CD4-positive, alpha-beta memory T cell (primary cell): ENCODE data around the gene CAMK2N2. TPM values are rescaled to one million over a fixed set of nuclear protein-coding genes. Genes with fewer than 3 reads are reported as not detected.

Source experiments
- microRNA-seq: library from miRNA; unstranded; fragments of <30 nt; microRNA quantifications from one replicate; pipeline ENCODE4 v1.2.0, GENCODE V29; 2021; ENCODE audit warnings: borderline replicate concordance, borderline number of aligned reads, borderline microRNAs expressed, mixed read lengths
- polyA plus RNA-seq, 2 donors: library from polyadenylated mRNA; unstranded; fragments of 300-500 nt; fragmentation: Illumina TruSeq; gene quantifications; one replicate each; pipeline ENCODE4 v1.2.3, GENCODE V29; 2021
- total RNA-seq, 2 experiments: library from RNA; stranded (reverse); gene quantifications; one replicate each; pipeline ENCODE4 v1.2.3, GENCODE V29; 2021

Gene CAMK2N2
- total and polyA plus RNA-seq, 4 experiments from 2014 or later = 0.25 TPM; not detected in 3

Small RNAs within 50 kb of the gene (microRNA-seq; reads per million reads assigned to microRNA genes)
- gene MIR1224 = not detected

Other genes starting within 250 kb of the CAMK2N2 start
- 10 to 100 TPM; 42.3 to 42.6 TPM for gene ABCC5, start 243.7 kb downstream of the CAMK2N2 start, total RNA-seq
- gene ABCC5, start 243.7 kb downstream of the CAMK2N2 start, polyA plus RNA-seq = 10 to 100 TPM in 1 of 2 donors, 1 to 10 TPM in 1; 9.1 to 12.3 TPM
- not detected for gene HTR3D, start 229.8 kb downstream of the CAMK2N2 start, total RNA-seq
- not detected for gene HTR3D, start 229.8 kb downstream of the CAMK2N2 start, polyA plus RNA-seq
- gene HTR3C, start 208.5 kb downstream of the CAMK2N2 start, total RNA-seq = not detected
- gene HTR3C, start 208.5 kb downstream of the CAMK2N2 start, polyA plus RNA-seq = not detected
- gene HTR3E, start 164.5 kb downstream of the CAMK2N2 start, total RNA-seq = not detected
- gene HTR3E, start 164.5 kb downstream of the CAMK2N2 start, polyA plus RNA-seq = not detected
- 10 to 100 TPM; 82.3 to 87.6 TPM for gene EIF2B5, start 126.2 kb downstream of the CAMK2N2 start, total RNA-seq
- 10 to 100 TPM; 59.6 to 69.4 TPM for gene EIF2B5, start 126.2 kb downstream of the CAMK2N2 start, polyA plus RNA-seq
- gene DVL3, start 106.2 kb downstream of the CAMK2N2 start, total RNA-seq = 10 to 100 TPM; 43.3 to 46.4 TPM
- gene DVL3, start 106.2 kb downstream of the CAMK2N2 start, polyA plus RNA-seq = 10 to 100 TPM in 1 of 2 donors, 1 to 10 TPM in 1; 3.0 to 14.1 TPM
- 100 to 1,000 TPM; 206 to 208 TPM for gene AP2M1, start 86.7 kb downstream of the CAMK2N2 start, total RNA-seq
- 100 to 1,000 TPM; 254 to 312 TPM for gene AP2M1, start 86.7 kb downstream of the CAMK2N2 start, polyA plus RNA-seq
- 100 to 1,000 TPM; 122 to 124 TPM for gene ABCF3, start 75.4 kb downstream of the CAMK2N2 start, total RNA-seq
- 10 to 100 TPM; 32.0 to 55.1 TPM for gene ABCF3, start 75.4 kb downstream of the CAMK2N2 start, polyA plus RNA-seq
- gene VWA5B2, start 32.0 kb downstream of the CAMK2N2 start, total RNA-seq = not detected
- gene VWA5B2, start 32.0 kb downstream of the CAMK2N2 start, polyA plus RNA-seq = under 1 TPM in 1 of 2 donors, not detected in 1; 0.38 TPM
- gene ALG3, start 12.6 kb downstream of the CAMK2N2 start, total RNA-seq = 10 to 100 TPM; 37.5 to 40.6 TPM
- gene ALG3, start 12.6 kb downstream of the CAMK2N2 start, polyA plus RNA-seq = 10 to 100 TPM; 56.5 to 67.8 TPM
- 1 to 10 TPM; 1.7 to 2.1 TPM for gene EEF1AKMT4, start 11.9 kb downstream of the CAMK2N2 start, total RNA-seq
- 1 to 10 TPM; 3.8 to 4.6 TPM for gene EEF1AKMT4, start 11.9 kb downstream of the CAMK2N2 start, polyA plus RNA-seq
- not detected for gene ECE2, start 14.5 kb upstream of the CAMK2N2 start, total RNA-seq
- gene ECE2, start 14.5 kb upstream of the CAMK2N2 start, polyA plus RNA-seq = not detected
- 100 to 1,000 TPM; 148 to 154 TPM for gene PSMD2, start 37.7 kb upstream of the CAMK2N2 start, total RNA-seq
- gene PSMD2, start 37.7 kb upstream of the CAMK2N2 start, polyA plus RNA-seq = 100 to 1,000 TPM; 195 to 298 TPM
- gene EIF4G1, start 53.1 kb upstream of the CAMK2N2 start, total RNA-seq = 100 to 1,000 TPM; 236 to 246 TPM
- gene EIF4G1, start 53.1 kb upstream of the CAMK2N2 start, polyA plus RNA-seq = 10 to 100 TPM in 1 of 2 donors, 1 to 10 TPM in 1; 3.6 to 51.1 TPM
- gene FAM131A, start 76.0 kb upstream of the CAMK2N2 start, total RNA-seq = 1 to 10 TPM; 9.0 to 10.0 TPM
- gene FAM131A, start 76.0 kb upstream of the CAMK2N2 start, polyA plus RNA-seq = 1 to 10 TPM; 1.1 to 1.6 TPM
- gene CLCN2, start 100.1 kb upstream of the CAMK2N2 start, total RNA-seq = 1 to 10 TPM; 3.8 to 5.4 TPM
- under 1 TPM; 0.24 to 0.29 TPM for gene CLCN2, start 100.1 kb upstream of the CAMK2N2 start, polyA plus RNA-seq
- gene POLR2H, start 100.2 kb upstream of the CAMK2N2 start, total RNA-seq = 10 to 100 TPM; 61.3 to 66.1 TPM
- gene POLR2H, start 100.2 kb upstream of the CAMK2N2 start, polyA plus RNA-seq = 10 to 100 TPM; 56.6 to 58.8 TPM
- gene THPO, start 116.7 kb upstream of the CAMK2N2 start, total RNA-seq = not detected
- gene THPO, start 116.7 kb upstream of the CAMK2N2 start, polyA plus RNA-seq = not detected
- not detected for gene CHRD, start 118.5 kb upstream of the CAMK2N2 start, total RNA-seq
- not detected for gene CHRD, start 118.5 kb upstream of the CAMK2N2 start, polyA plus RNA-seq